Natural killer cell (primary cell): ENCODE data around the gene RASSF4. TPM values are rescaled to one million over a fixed set of nuclear protein-coding genes. Genes with fewer than 3 reads are reported as not detected.

Experiments used
- ATAC-seq, 3 donors: fragments of 150-1000 bp in 2 of 3; fragments of 200-7000 bp in 1 of 3; cut with Tn5 transposase; 1 replicate in 1 of 3; 2 replicates in 2 of 3; pipeline ENCODE4 v1.10.0; 2021; ENCODE audit warnings: mild to moderate bottlenecking in 2 of 3, moderate library complexity in 2 of 3
- DNase-seq, 2 donors: peaks; one replicate each; pipeline versions ENCODE4 v3.0.0 to v3.0.0-alpha.2; 2013 to 2021; ENCODE audit warnings: mixed read lengths in 1 of 2
- H3K27ac ChIP-seq: one replicate; pipeline ENCODE4 v1.5.1; 2013; ENCODE audit warnings: mild to moderate bottlenecking, low read length
- H3K27me3 ChIP-seq: one replicate; pipeline ENCODE4 v1.6.1; 2013; ENCODE audit warnings: low read length; ENCODE audit not compliant: control insufficient read depth, insufficient read depth
- H3K36me3 ChIP-seq: one replicate; pipeline ENCODE4 v1.6.1; 2013; ENCODE audit warnings: low read length; ENCODE audit not compliant: control insufficient read depth, insufficient read depth
- H3K4me1 ChIP-seq: one replicate; pipeline ENCODE4 v1.6.1; 2013; ENCODE audit warnings: low read length; ENCODE audit not compliant: control insufficient read depth, insufficient read depth
- H3K4me3 ChIP-seq: one replicate; pipeline ENCODE4 v1.5.1; 2013; ENCODE audit warnings: low read length
- H3K9me3 ChIP-seq: one replicate; pipeline ENCODE4 v1.6.1; 2013; ENCODE audit warnings: low read length; ENCODE audit not compliant: control insufficient read depth, insufficient read depth
- H3K27ac Mint-ChIP-seq, 2 donors: one replicate each; pipeline ENCODE4 v1.8.0; 2022; ENCODE audit warnings: mild to moderate bottlenecking in 2 of 2, mixed read lengths in 2 of 2, moderate library complexity in 1 of 2
- H3K27me3 Mint-ChIP-seq, 2 donors: one replicate each; pipeline ENCODE4 v1.8.0; 2022; ENCODE audit warnings: low read depth in 2 of 2, mixed read lengths in 2 of 2
- H3K36me3 Mint-ChIP-seq: one replicate; pipeline ENCODE4 v1.8.0; 2022; ENCODE audit warnings: mixed read lengths
- H3K4me1 Mint-ChIP-seq, 2 donors: one replicate each; pipeline ENCODE4 v1.8.0; 2022; ENCODE audit warnings: mixed read lengths in 2 of 2
- H3K4me3 Mint-ChIP-seq: one replicate; pipeline ENCODE4 v1.8.0; 2022; ENCODE audit warnings: mild to moderate bottlenecking, moderate library complexity, mixed read lengths
- H3K9me3 Mint-ChIP-seq, 2 donors: one replicate each; pipeline ENCODE4 v1.8.0; 2022; ENCODE audit warnings: mixed read lengths in 2 of 2
- CTCF ChIP-seq: fragments of 200-600 bp; IDR thresholded peaks from one replicate; pipeline ENCODE4 v1.8.0; 2022; ENCODE audit warnings: antibody characterized with exemption
- WGBS: methylation state at CpG from one replicate; pipeline ENCODE4 v1.1.7; 2013; ENCODE audit warnings: missing lambda C conversion rate; ENCODE audit not compliant: insufficient coverage; 5-methylcytosine and 5-hydroxymethylcytosine counted together
- intact Hi-C: fragments of 100-400 bp; cut with micrococcal nuclease; formaldehyde crosslinking; loops from one replicate; pipeline ENCODE4 v1.14.2; 2022
- total RNA-seq, 4 donors: library from RNA; stranded (reverse); fragments of 120-200 nt in 1 of 4; gene quantifications; one replicate each; pipeline versions ENCODE4 v1.2.3 to v1.2.4, GENCODE V29; 2013 to 2022

The RASSF4 gene
- total RNA-seq, 3 donors from 2014 or later (not counting 1 experiment from before 2014, with no cell fraction given): 99.8 to 116 (median 104) TPM

GRCh38 chr10:44921061-44921460 lies 38.5 kb upstream of the RASSF4 start:
- H3K27ac ChIP-seq: no peak overlapping the region
- H3K27ac Mint-ChIP-seq: no peak overlapping the region
- TF ChIP-seq CTCF: no peak
- no peaks in the 10 kb centered on the region for H3K4me1 Mint-ChIP-seq
- H3K36me3 Mint-ChIP-seq: no peaks in the 10 kb centered on the region
- H3K9me3 ChIP-seq: no peaks in the 10 kb centered on the region
- no peak overlapping the region for H3K4me3 ChIP-seq
- H3K27me3 ChIP-seq: no peaks in the 10 kb centered on the region
- intact Hi-C loops: no loop called here
- no peak for DNase-seq
- no peak for ATAC-seq
- no peaks in the 10 kb centered on the region for H3K9me3 Mint-ChIP-seq
- WGBS: 87% methylated on average over 5 of the region's 5 CpGs
- no peak overlapping the region for H3K4me3 Mint-ChIP-seq
- H3K36me3 ChIP-seq: no peaks in the 10 kb centered on the region
- peaks cover 7 to 13% of the 10 kb centered on the region in 2 donors for H3K27me3 Mint-ChIP-seq
- H3K4me1 ChIP-seq: no peaks in the 10 kb centered on the region

GRCh38 chr10:44921506-44921905 lies 38.1 kb upstream of the RASSF4 start:
- H3K36me3 ChIP-seq: no peaks in the 10 kb centered on the region
- no peaks in the 10 kb centered on the region for H3K9me3 ChIP-seq
- no peaks in the 10 kb centered on the region for H3K4me1 ChIP-seq
- Mint-ChIP-seq H3K27me3 (peaks cover 7 to 11% of the 10 kb centered on the region in 2 donors), H3K36me3 (no peaks in the 10 kb centered on the region), H3K4me3 (no peak overlapping the region), H3K4me1 (no peaks in the 10 kb centered on the region), H3K9me3 (no peaks in the 10 kb centered on the region), H3K27ac (no peak overlapping the region)
- TF ChIP-seq CTCF: no peak
- DNase-seq: no peak
- 90% methylated on average over 3 of the region's 3 CpGs for WGBS
- ATAC-seq: no peak
- H3K27me3 ChIP-seq: no peaks in the 10 kb centered on the region
- H3K4me3 ChIP-seq: no peak overlapping the region
- intact Hi-C loops: no loop called here
- no peak overlapping the region for H3K27ac ChIP-seq

GRCh38 chr10:44922021-44922420 lies 37.6 kb upstream of the RASSF4 start:
- no peaks in the 10 kb centered on the region for H3K4me1 ChIP-seq
- H3K9me3 Mint-ChIP-seq: no peaks in the 10 kb centered on the region
- ATAC-seq: no peak
- no peak overlapping the region for H3K4me3 ChIP-seq
- no peaks in the 10 kb centered on the region for H3K27me3 ChIP-seq
- no peak for DNase-seq
- intact Hi-C loops: no loop called here
- no peak for TF ChIP-seq CTCF
- H3K4me1 Mint-ChIP-seq: no peaks in the 10 kb centered on the region
- WGBS: 93% methylated on average over 5 of the region's 5 CpGs
- H3K27ac ChIP-seq: no peak overlapping the region
- peaks cover 2 to 6% of the 10 kb centered on the region in 2 donors for H3K27me3 Mint-ChIP-seq
- H3K36me3 Mint-ChIP-seq: no peaks in the 10 kb centered on the region
- H3K4me3 Mint-ChIP-seq: no peak overlapping the region
- H3K36me3 ChIP-seq: no peaks in the 10 kb centered on the region
- H3K9me3 ChIP-seq: no peaks in the 10 kb centered on the region
- no peak overlapping the region for H3K27ac Mint-ChIP-seq

GRCh38 chr10:44922796-44923545 lies 36.6 kb upstream of the RASSF4 start:
- Histone ChIP-seq H3K27me3 (no peaks in the 10 kb centered on the region), H3K4me1 (no peaks in the 10 kb centered on the region), H3K36me3 (no peaks in the 10 kb centered on the region), H3K27ac (no peak overlapping the region), H3K9me3 (no peaks in the 10 kb centered on the region), H3K4me3 (no peak overlapping the region)
- no peaks in the 10 kb centered on the region for H3K36me3 Mint-ChIP-seq
- H3K27me3 Mint-ChIP-seq: no peaks in the 10 kb centered on the region
- no peaks in the 10 kb centered on the region for H3K4me1 Mint-ChIP-seq
- 88% methylated on average over 7 of the region's 7 CpGs for WGBS
- DNase-seq (no peak), ATAC-seq (no peak)
- no peak for TF ChIP-seq CTCF
- intact Hi-C loops: no loop called here
- no peak overlapping the region for H3K27ac Mint-ChIP-seq
- H3K9me3 Mint-ChIP-seq: no peaks in the 10 kb centered on the region
- H3K4me3 Mint-ChIP-seq: no peak overlapping the region
